GM19324 (cell line): ENCODE measurements around the gene DHDH.
"Not testable (repeated sequence)": the region's sequence is repeated elsewhere in the genome, so short reads cannot be mapped to it uniquely, and the experiment has no call there.

Experiments
- ATAC-seq: cut with Tn5 transposase; IDR thresholded peaks from one replicate; pipeline ENCODE4 v1.9.1; 2021; ENCODE audit warnings: mild to moderate bottlenecking, moderate library complexity; ENCODE audit not compliant: unreplicated experiment, low FRiP score

The DHDH gene

DNA sequence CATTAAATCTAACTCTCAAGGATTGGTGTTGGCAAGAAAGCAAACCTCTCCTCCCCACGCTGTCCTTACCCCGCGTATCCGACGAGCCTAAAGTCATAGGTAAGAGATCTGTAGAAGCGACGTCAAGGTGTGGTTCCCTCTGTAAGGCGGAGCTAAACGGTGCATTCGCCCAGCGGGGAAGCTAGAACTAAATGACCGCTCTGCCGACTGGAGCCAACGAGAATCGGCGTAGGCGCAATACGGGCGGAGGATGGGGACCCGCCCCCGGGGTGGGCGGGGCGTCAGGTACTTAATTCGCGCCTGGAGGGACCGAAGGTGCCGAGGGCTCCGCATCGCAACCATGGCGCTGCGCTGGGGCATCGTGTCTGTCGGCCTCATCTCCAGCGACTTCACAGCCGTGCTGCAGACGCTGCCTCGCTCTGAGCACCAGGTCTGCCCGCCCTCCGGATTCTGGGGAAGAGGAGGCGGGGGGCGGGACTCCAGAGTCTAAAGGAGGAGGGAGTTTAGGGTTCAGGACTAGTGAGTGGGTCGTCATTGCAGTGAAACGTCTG lies at the start of gene DHDH:
DHDH (plus strand) TSS at position 318 of the 551 bp plus-strand sequence; CDS start at position 341, 23 bp downstream.
- ATAC-seq: peak; percentile 44

DNA sequence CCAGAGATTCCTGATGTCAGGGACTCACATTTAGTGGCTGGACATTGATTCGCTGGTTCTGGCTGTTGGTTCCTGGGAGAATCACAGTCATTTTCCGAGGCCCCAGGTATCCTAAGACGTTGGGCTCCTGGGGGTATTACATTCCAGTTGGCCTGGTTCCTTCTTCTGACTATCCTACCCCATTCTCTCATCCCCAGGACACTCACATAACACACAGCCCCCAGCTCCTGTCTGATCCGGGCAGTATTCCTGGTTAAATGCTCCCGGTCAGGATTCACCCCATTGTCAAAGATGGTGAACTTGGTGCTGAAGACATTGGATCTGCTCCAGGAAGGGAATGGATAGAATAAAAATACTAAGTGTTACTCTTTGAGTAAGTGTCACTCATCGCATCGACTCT lies 49.8 kb upstream of the DHDH start:
- ATAC-seq: no peak

DNA sequence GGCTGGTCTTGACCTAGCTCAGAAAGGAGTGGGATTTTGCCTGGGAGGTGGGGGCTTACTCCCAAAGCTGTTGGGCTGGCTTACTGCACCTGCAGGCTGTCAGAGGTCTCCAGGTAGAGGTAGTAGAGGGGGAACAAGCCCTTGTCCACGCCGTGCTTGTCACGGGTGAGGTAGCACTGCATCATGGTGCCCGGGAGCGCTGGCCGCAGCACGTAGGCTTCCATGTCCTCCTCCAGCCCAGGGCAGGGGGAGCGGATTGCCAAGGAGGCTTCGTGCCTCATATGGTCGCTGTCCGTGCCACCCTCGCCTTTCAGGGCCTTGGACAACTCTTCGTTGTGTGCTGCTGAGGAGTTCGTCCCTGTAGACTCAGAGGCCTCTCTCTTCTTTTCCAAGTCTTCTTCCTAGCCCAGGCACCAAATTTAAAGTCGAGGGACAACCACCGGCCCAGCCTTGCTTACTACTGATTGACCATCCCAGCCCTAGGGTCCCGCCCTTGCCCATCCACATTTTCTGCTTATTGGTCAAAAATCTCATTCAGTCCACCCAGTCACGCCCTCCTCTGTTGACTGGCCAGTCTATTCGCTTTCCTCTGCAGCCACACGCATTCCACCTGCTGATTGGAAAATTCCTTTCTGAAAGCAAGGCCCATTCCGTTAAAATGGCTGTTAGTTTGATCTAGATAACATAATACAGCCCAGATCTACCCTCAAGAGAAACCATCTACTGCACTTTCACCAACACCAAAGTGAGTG lies 45.5 kb upstream of the DHDH start:
- ATAC-seq: no peak

DNA sequence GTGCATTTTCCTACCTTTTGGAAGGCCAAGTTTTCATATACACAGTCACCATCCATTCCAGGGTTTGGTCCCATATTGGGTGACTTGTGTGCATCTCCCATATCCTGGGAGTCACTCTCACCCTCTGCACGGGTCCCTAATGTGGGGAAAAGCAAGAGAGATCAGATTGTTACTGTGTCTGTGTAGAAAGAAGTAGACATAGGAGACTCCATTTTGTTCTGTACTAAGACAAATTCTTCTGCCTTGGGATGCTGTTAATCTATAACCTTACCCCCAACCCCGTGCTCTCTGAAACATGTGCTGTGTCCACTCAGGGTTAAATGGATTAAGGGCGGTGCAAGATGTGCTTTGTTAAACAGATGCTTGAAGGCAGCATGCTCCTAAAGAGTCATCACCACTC lies 44.0 kb upstream of the DHDH start:
- not testable (repeated sequence) for ATAC-seq

DNA sequence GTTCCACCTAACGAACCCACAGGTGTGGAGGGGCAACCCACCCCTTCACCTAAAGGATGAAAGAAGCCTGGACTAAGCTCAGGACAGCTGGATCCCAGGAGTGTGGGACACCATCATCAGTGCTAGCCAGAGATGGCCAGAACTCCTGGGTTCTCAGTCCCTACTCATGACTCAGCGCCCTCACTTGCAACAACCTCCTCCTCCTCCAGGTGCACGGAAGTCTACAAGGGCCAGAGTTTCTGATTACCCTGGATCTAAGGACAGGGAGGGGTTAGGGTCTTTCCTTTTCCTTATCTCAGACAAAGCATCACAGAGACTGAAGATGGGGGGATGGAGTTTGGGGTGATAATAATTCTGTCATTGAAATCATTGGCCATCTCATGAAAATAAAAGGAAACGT lies 42.9 kb upstream of the DHDH start:
- no peak for ATAC-seq

DNA sequence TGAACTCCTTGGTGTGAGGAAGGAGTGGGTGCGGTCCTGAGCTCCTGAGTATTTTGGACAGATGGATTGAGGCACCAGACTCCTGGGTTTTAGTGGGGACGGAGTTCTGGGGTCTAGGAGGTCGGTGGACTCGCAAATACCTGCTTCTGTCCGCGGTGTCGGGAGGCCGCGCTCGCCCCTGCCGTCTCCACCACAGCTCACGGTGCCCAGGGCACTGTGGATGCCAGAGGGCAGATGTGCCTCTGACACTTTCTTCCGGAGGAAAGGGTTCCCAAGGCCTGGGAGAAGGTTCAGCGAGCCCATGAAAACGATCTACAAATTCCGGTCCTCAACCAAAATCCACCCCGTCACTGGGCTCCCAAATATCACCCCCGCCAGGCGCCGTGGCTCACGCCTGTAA lies 38.3 kb upstream of the DHDH start:
- no peak for ATAC-seq

DNA sequence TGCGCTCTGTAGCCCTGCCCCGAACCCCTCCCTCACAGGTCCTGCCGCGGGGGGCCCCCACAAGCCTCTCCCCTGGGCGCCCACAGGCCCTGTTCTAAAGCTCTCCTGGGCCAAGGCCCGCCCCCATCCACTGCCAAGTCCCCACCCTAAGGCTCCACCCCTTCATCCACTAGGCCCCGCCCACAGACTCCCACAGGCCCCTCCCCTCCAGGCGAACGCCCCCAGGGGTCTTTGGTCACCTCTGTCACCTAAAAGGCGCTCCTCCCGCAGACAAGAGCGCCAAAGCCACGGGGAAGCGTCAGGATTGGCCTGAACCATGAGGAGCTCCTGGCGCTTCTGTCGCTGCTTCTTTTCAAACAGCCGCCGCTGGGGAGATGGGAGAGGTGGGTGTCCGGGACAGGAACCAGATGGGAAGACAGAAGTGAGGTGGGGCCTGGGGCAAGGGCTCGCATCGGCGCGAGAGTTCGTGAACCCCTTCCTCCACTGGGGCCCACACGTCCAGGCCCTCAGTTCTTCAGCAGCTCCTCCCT lies 37.2 kb upstream of the DHDH start:
- no peak for ATAC-seq

DNA sequence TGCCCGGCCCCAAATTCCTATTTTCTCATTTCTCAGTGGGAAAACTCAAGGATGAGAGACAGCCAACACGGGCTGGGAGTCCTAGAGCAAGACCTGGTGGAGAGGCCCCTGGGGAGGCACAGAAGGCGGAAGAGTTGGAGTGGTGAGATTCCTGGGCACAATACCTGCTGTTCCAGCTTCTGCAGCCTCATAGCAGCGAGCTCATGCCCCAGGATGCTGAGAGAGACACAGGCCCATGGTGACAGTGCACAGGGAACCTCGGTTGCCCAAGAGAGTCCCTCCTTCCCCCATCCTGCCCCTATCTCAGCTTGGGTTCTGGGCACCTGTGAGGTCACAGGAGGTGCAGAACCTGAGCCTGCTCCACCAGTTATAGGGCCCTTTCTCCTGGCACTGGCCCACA lies 36.3 kb upstream of the DHDH start:
- no peak for ATAC-seq

DNA sequence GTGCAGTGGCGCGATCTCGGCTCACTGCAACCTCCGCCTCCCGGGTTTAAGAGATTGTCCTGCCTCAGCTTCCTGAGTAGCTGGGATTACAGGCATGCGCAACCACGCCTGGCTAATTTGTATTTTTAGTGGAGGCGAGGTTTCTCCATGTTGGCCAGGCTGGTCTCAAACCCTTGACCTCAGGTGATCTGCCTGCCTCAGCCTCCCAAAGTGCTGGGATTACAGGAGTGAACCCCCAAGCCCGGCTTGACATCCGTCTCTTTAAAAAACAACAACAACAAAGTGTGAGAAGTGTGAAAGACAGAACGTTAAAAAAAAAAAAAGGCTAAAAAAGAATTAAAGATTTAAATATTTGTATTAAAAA lies 34.1 kb upstream of the DHDH start:
- ATAC-seq: not testable (repeated sequence)

DNA sequence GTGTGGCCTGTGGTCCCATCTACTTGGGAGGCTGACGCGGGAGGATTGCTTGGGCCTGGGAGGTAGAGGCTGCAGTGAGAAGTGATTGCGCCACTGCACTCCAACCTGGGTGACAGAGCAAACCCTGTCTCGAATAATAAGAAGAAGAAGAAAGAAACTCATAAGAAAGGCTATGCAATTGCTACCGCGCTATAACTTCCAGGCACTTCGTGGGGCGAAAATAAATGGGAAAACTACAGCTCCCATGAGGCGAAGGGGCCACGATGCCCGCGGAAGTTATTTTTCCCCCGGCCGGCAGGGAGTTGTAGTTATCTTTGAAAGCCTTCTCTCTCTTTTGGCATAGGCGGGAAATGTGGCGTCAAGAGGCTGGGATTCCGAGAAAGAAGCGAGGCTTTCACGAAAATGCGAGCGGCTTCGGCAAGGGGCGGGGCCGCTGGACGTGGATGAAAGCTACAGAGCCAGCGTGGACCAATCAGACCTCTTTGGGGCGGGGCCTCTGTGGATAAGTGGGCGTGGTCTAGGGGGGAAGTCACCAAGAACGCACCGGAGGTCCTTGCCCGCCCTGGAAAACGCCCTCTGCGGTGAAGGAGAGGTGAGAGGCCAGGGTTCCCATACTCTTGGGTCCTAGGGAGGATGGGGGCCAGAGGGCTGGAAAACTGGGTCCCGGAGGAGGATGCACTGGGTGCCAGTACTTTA lies 33.6 kb upstream of the DHDH start, which contains the start of gene NUCB1:
NUCB1 (plus strand) TSS at position 532 of the 696 bp plus-strand sequence. CDS start 485 bp downstream, outside the sequence.
- peak; percentile 84 for ATAC-seq

DNA sequence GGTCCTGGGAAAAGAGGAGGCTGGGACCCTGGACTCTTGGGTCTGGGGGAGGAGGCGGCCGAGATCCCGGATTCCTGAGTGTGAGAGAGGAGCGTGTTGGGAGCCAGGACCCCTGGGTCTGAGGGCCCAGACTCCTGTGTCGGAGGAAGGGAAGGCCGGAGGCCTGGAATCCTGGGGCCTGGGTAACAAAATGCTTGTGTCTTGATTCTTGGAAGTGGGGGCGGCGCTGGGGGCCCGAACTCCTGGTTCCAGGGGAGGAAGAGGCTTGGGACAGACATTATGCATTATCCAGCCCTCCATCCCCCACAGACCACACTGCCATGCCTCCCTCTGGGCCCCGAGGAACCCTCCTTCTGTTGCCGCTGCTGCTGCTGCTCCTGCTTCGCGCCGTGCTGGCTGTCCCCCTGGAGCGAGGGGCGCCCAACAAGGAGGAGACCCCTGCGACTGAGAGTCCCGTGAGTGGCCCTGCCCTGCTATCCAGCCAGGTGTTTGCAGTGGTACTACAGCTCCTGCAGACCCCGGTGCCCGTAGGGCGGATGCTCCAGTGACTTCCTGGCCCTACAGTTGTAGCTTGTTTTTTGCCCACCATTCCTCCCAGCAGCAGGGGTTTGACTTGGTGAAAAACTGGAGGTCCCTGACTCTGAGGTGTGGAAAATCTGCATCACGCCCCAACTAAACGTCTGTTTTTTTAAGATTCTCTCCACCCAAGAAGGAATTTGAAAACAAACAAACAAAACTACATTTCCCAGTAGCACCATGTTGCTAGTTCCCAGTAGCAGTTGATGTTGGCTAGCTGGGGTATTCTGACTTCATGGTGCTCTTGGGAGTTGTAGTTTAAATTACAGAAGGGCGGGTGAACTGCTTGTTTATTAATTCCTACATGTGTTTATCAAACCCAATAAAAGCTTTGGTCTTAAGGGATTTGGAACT lies 32.8 kb upstream of the DHDH start:
- ATAC-seq: no peak

DNA sequence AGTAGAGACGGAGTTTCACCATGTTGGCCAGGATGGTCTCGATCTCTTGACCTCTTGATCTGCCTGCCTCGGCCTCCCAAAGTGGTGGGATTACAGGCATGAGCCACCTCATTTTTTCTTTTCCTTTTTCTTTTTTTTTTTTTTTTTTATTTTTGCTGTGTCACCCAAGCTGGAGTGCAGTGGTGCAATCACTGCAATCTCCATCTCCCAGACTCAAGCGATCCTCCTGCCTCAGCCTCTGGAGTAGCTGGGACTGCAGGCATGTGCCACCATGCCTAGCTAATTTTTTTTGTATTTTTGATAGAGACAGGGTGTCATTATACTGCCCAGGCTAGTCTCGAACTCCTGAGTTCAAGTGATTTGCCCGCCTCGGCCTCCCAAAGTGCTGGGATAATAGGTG lies 31.2 kb upstream of the DHDH start:
- not testable (repeated sequence) for ATAC-seq

DNA sequence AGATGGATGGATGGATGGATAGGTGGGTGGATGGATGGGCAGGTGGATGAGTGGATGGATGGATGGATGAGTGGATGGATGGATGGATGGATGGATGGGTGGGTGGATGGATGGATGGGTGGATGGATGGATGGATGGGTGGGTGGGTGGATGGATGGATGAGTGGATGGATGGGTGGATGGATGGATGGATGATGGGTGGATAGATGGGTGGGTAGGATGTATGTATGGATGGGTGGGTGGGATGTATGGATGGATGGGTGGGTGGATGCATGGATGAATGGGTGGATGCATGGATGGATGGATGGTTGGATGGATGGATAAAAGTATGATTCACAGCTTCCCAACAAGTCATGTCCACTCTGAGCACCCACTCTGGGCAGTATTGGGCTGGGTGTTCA lies 29.7 kb upstream of the DHDH start:
- not testable (repeated sequence) for ATAC-seq

DNA sequence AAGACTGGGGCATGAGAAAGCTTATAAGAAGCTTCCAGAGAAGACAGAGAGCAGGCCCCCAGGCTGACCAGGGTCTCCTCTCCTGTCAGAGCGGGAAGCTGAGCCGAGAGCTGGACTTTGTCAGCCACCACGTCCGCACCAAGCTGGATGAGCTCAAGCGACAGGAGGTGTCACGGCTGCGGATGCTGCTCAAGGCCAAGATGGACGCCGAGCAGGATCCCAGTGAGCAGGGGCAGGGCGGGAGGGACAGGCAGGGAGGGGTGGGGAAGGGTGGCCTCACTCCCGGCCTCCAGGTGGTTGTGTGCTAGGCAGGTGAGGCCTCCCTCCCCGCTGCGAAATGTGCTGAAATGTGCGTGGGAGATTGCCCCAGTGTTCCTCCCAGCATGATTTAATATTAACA lies 27.8 kb upstream of the DHDH start:
- no peak for ATAC-seq

DNA sequence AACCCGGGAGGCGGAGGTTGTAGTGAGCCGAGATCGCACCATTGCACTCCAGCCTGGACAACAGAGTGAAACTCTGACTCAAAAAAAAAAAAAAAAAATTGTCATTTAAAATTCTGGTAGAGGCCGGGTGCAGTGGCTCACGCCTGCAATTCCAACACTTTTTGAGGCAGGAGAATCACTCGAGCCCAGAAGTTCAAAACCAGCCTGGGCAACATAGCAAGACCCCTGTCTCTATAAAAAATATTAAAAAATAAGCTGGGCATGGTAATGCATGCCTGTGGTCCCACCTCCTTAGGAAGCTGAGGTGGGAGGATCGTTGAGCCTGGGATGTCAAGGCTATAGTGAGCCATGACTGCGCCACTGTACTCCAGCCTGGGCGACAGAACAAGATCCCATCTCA lies 27.2 kb upstream of the DHDH start:
- ATAC-seq: no peak

DNA sequence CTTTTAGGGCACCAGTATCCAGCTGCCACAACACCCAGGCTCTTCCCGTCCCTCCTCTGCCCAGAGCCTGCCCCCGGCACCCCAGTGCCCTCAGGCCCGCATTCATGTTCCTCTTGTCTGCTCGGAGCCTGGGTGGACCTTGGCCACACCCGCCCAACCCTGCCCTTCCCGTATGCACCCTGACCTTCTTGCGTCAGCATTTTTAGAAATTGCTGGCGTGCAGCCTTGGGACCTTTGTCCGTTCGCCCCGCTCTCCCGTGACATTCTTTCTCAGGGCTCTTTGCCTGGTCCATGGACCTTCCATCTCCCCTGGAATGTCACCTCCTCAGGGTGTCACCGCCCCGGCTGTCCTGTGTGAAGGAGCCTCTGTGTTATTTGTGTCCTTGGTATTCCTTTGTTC lies 25.8 kb upstream of the DHDH start:
- no peak for ATAC-seq

DNA sequence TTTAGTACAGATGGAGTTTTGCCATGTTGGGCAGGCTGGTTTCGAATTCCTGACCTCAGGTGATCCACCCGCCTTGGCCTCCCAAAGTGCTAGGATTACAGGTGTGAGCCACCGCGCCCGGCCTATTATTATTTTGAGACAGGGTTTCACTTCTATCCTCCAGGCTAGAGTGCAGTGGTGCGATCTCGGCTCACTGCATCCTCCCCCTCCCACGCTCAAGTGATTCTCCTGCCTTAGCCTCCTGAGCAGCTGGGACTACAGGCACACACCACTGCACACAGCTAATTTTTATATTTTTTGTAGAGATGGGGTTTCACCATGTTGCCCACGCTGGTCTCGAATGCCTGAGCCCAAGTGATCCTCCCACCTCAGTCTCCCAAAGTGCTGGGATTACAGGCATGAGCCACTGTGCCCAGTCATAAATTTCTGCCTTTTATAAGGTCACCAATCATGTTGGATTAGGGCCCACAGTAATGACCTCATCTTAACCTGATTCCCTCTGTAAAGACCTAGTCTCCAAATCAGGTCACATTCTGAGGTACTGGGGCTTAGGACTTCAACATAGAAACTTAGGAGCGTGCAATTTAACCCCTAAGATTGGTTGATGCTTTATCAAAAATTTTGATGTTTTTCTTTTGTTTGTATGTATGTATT lies 23.9 kb upstream of the DHDH start:
- ATAC-seq: not testable (repeated sequence)

DNA sequence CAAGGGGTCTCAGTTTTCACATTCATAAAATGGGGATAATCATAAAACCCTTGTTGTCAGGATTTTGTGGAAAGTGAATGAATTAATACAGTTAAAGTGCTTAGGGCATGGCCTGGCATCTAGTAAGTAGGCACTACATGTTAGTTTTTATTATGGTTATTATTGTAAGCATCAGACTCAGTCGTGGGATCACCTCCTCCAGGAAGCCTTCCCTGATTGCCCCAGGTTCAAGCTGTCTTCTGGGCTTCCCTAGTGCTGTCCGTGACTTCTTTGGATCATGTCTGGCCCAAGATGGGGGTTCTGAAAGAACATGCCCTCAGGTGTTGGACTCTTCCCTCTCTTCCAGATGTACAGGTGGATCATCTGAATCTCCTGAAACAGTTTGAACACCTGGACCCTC lies 22.7 kb upstream of the DHDH start:
- no peak for ATAC-seq

DNA sequence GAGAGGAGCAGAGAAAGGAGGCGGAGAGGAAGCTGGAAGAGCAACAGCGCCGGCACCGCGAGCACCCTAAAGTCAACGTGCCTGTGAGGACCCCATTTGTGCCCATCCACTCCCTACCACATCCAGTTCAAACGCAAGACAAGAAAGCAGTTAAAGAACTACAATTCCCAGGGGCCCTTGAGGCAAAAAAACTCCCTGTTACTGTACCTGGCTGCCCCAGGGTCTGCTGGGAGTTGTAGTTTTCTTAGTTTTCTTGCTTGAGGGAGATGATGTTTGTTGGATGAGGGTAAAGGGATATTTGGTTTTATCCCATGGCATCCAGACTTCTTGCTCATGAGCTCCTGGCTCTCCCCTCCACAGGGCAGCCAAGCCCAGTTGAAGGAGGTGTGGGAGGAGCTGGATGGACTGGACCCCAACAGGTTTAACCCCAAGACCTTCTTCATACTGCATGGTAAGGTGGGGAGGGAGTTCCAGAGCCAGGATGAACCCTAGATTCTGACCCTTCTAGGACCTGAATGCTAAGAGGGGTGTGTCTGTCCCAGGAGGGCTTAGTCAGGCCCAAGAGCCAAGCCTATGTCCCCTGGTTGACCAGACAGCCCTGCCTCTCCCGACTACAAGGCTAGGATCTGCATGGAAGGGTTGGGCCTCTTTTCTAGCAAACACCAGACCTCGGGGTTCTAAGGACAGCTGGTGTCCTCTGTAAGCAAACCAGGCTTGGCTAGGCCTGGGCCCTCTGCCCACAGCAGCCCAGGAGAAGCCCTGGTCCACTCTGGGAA lies 20.2 kb upstream of the DHDH start:
- ATAC-seq: no peak
